Large intestine (tissue), 3 donors: ENCODE results near the gene SMIM24. TPM values are rescaled to one million over a fixed set of nuclear protein-coding genes. Genes with fewer than 3 reads are reported as not detected.
"Not testable (repeated sequence)": the region's sequence is repeated elsewhere in the genome, so short reads cannot be mapped to it uniquely, and the experiment has no call there.

Experiments
- DNase-seq, 2 donors: peaks; one replicate each; pipeline versions ENCODE4 v3.0.0 to v3.0.0-alpha.2; 2013
- H3K27ac ChIP-seq: one replicate; pipeline ENCODE4 v1.5.1; 2013; ENCODE audit warnings: low read length
- H3K27me3 ChIP-seq: 2 replicates; pipeline ENCODE4 v1.6.1; 2013; ENCODE audit warnings: low read length; ENCODE audit not compliant: control insufficient read depth, insufficient read depth
- H3K36me3 ChIP-seq: 2 replicates; pipeline ENCODE4 v1.6.1; 2013; ENCODE audit warnings: low read length; ENCODE audit not compliant: control insufficient read depth, insufficient read depth
- H3K4me1 ChIP-seq: one replicate; pipeline ENCODE4 v1.6.1; 2013; ENCODE audit warnings: low read length; ENCODE audit not compliant: control insufficient read depth, insufficient read depth
- H3K4me3 ChIP-seq: one replicate; pipeline ENCODE4 v1.5.1; 2013; ENCODE audit warnings: low read length
- H3K9me3 ChIP-seq: one replicate; pipeline ENCODE4 v1.6.1; 2013; ENCODE audit warnings: mild to moderate bottlenecking, low read depth, low read length, moderate library complexity; ENCODE audit not compliant: control insufficient read depth
- WGBS: methylation state at CpG from one replicate; pipeline ENCODE4 v1.1.5; 2013; ENCODE audit warnings: low lambda C conversion rate; ENCODE audit not compliant: insufficient coverage; 5-methylcytosine and 5-hydroxymethylcytosine counted together
- polyA plus RNA-seq: library from polyadenylated mRNA; unstranded; fragments of 120-200 nt; gene quantifications from one replicate; pipeline ENCODE4 v1.2.1, GENCODE V29; 2013

The SMIM24 gene
- polyA plus RNA-seq, 1 donor = 625 TPM

GRCh38 chr19:3455960-3456601, 24.2 kb downstream of the SMIM24 start:
- no peak overlapping the region for H3K4me3 ChIP-seq
- H3K27ac ChIP-seq = no peak overlapping the region
- peaks cover 37% of the 10 kb centered on the region for H3K36me3 ChIP-seq
- no peaks in the 10 kb centered on the region for H3K27me3 ChIP-seq
- DNase-seq = no peak
- WGBS = no CpG with 5 or more reads among the region's 37 CpGs
- H3K9me3 ChIP-seq = no peaks in the 10 kb centered on the region
- peaks cover 28% of the 10 kb centered on the region for H3K4me1 ChIP-seq

DNA sequence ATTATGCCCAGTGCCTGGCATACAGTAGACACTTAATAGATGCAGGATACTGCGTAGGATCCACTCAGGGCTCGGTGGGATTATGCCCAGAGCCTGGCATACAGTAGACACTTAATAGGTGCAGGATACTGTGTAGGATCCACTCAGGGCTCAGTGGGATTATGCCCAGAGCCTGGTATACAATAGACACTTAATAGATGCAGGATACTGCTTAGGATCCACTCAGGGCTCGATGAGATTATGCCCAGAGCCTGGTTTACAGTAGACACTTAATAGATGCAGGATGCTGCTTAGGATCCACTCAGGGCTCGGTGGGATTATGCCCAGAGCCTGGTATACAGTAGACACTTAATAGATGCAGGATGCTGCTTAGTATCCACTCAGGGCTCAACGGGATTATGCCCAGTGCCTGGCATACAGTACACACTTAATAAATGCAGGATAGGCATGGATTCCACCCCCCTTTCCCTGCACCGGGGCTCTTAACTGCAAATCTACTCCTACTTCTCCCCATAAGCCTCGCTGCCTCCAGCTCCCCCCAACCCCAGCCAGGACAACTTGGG, 24.9 kb downstream of the SMIM24 start:
- Histone ChIP-seq H3K36me3 (peaks cover 43% of the 10 kb centered on the region), H3K27me3 (no peaks in the 10 kb centered on the region), H3K27ac (no peak overlapping the region), H3K4me1 (peaks cover 28% of the 10 kb centered on the region), H3K9me3 (no peaks in the 10 kb centered on the region), H3K4me3 (no peak overlapping the region)
- WGBS = no CpG with 5 or more reads among the region's 7 CpGs
- no peak for DNase-seq

DNA sequence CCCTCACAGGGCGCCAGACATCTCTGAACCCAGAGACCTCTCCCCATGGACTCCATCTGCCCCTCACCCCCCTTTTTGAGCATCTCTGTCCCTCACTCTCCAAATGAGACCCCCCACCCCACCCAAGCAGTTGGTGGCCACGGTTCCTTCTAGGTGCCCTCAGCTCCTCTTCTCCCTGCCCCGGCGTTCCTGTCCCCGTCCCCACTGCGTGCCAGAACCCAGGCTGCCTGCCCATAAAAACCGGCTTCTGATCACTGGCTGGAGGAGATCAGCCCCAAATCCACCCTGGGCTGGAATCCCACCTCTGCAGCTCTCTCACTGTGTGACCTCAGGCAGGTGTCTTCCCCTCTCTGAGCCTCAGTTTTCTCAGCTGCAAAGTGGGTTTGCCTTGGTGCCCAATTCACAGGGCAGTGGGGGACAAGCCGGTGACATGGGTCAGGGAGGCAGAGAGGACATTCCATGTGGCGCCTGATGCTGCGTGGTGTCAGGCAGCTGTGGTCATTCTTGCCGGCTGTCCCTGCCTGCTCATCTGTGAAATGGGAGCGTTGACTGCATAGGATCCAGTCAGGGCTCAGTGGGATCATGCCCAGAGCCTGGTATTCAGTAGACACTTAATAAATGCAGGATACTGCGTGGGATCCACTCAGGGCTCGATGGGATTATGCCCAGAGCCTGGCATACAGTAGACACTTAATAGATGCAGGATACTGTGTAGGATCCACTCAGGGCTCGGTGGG, 25.5 kb downstream of the SMIM24 start:
- Histone ChIP-seq H3K27ac (no peak overlapping the region), H3K27me3 (no peaks in the 10 kb centered on the region), H3K36me3 (peaks cover 41% of the 10 kb centered on the region), H3K4me1 (peaks cover 25% of the 10 kb centered on the region), H3K4me3 (no peak overlapping the region), H3K9me3 (no peaks in the 10 kb centered on the region)
- no CpG with 5 or more reads among the region's 15 CpGs for WGBS
- DNase-seq = no peak

DNA sequence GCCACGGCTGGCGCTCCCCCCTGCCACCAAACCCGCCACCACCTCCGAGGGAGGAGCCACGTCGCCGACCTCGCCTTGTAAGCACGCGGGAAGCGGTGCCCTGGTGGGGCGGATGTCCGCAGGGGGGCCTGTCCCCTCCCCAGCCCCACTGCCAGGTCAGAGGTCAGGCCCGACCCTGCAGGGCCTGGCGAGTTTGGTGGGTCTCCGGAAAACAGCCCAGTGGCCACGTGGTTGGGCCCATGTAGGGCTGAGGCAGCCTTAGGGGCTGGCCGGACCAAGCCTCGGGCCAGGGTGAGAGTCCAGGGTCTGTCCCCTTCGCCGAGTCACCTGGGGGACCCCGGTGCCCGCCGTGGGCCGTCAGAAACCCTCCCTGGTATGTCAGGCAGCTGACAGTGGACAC, 26.5 kb downstream of the SMIM24 start:
- Histone ChIP-seq H3K27ac (no peak overlapping the region), H3K27me3 (no peaks in the 10 kb centered on the region), H3K36me3 (peaks cover 45% of the 10 kb centered on the region), H3K4me1 (peaks cover 17% of the 10 kb centered on the region), H3K9me3 (no peaks in the 10 kb centered on the region), H3K4me3 (no peak overlapping the region)
- WGBS = no CpG with 5 or more reads among the region's 25 CpGs
- no peak for DNase-seq

- not testable (repeated sequence) for DNase-seq, H3K27me3 ChIP-seq, H3K4me1 ChIP-seq, H3K4me3 ChIP-seq, H3K27ac ChIP-seq, H3K9me3 ChIP-seq
- WGBS = no CpG with 5 or more reads among the region's 10 CpGs
- H3K36me3 ChIP-seq = peaks cover 45% of the 10 kb centered on the region
Measured at GRCh38 chr19:3452942-3453214, 27.4 kb downstream of the SMIM24 start.

DNA sequence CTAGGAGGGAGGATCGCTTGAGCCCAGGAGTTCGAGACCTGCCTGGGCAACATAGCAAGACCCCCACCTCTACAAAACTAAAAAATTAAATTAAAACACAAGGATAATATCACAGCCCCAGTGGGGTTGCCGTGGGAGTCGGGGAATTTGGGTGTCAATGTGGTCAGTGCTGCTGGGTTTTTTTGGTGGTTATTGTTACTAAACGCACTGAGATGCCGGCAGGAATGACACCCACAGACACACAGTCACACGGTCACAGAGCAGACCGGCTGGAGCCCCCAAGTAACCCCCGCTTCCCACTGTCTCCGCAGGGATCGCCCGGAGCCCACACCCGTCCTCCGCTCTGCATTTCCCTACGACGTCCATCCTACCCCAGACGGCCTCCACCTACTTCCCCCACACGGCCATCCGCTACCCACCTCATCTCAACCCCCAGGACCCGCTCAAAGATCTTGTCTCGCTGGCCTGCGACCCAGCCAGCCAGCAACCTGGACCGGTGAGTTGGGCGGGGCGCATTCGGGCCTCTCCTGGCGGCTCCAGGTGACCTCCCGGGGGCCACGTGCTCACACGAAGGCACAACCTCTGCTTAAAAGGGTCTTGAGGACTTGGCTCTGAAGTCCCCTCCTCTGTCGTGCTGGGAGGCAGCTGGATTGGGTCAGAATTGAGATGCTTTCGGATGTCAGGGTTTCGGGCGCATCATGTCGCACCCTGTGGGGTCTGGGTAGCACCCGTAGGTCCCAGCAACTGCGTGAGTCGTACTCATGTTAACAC, 28.0 kb downstream of the SMIM24 start:
- Histone ChIP-seq H3K4me3 (no peak overlapping the region), H3K9me3 (no peaks in the 10 kb centered on the region), H3K36me3 (peaks cover 45% of the 10 kb centered on the region), H3K27ac (no peak overlapping the region), H3K27me3 (no peaks in the 10 kb centered on the region), H3K4me1 (peaks cover 4% of the 10 kb centered on the region)
- no CpG with 5 or more reads among the region's 38 CpGs for whole genome bisulfite sequencing
- DNase-seq = no peak

GRCh38 chr19:3451451-3451866, 28.9 kb downstream of the SMIM24 start:
- WGBS = no CpG with 5 or more reads among the region's 10 CpGs
- H3K36me3 ChIP-seq = peaks cover 45% of the 10 kb centered on the region
- no peaks in the 10 kb centered on the region for H3K4me1 ChIP-seq
- no peak overlapping the region for H3K4me3 ChIP-seq
- H3K27me3 ChIP-seq = no peaks in the 10 kb centered on the region
- H3K9me3 ChIP-seq = no peaks in the 10 kb centered on the region
- H3K27ac ChIP-seq = peak overlapping the region; percentile 38
- no peak for DNase-seq

DNA sequence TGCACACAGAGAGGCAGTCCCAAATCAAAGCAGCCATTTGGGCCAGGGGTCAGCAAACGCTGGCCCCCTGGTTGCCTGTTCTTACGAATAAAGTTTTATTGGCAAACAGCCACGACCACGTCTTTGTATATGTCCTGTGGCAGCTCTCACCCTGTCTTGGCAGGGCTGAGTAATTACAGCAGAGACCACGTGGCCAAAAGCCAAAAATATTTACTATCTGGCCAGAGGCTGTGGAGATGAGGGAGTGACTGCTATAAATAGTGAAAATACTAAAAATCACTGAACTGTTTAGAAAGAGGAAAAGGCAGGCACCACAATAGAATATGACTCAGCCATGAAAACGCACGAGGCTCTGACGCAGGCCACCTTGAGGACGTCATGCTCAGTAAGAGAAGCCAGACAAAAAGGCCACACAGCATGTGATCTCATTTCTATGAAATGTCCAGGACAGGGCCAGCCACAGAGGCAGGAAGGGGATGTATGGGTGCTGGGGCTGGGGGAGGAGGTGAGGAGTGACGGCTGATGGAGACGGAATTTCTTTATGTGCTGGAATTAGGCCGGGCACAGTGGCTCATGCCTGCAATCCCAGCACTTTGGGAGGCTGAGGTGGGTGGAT, 29.4 kb downstream of the SMIM24 start:
- Histone ChIP-seq H3K9me3 (no peaks in the 10 kb centered on the region), H3K36me3 (peaks cover 43% of the 10 kb centered on the region), H3K4me3 (no peak overlapping the region), H3K4me1 (no peaks in the 10 kb centered on the region), H3K27me3 (no peaks in the 10 kb centered on the region), H3K27ac (peak overlapping the region; percentile 38)
- WGBS = no CpG with 5 or more reads among the region's 12 CpGs
- DNase-seq = peak in 1 of 2 donors; percentile 50

GRCh38 chr19:3448616-3449334, 31.6 kb downstream of the SMIM24 start:
- Histone ChIP-seq H3K36me3 (peaks cover 31% of the 10 kb centered on the region), H3K27me3 (no peaks in the 10 kb centered on the region), H3K4me3 (no peak overlapping the region), H3K9me3 (no peaks in the 10 kb centered on the region), H3K27ac (no peak overlapping the region), H3K4me1 (no peaks in the 10 kb centered on the region)
- DNase-seq = no peak
- no CpG with 5 or more reads among the region's 28 CpGs for WGBS

DNA sequence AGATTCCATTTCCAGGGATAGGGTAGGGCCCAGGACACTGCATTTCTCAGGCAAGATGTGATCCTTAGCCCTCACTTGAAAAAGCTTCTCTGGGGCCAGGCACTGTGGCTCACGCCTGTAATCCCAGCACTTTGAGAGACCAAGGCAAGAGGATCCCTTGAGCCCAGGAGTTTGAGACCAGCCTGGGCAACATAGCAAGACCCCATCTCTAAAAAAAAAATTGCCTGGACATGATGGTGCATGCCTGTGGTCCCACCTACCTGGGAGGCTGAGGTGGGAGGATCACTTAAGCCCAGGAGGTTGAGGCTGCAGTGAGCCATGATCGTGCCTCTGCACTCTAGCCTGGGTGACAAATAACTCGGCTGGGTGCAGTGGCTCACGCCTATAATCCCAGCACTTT, 33.7 kb downstream of the SMIM24 start:
- not testable (repeated sequence) for H3K27ac ChIP-seq, DNase-seq, H3K9me3 ChIP-seq, H3K27me3 ChIP-seq, H3K4me1 ChIP-seq, H3K4me3 ChIP-seq
- H3K36me3 ChIP-seq = peaks cover 15% of the 10 kb centered on the region
- WGBS = no CpG with 5 or more reads among the region's 4 CpGs
